ENCODE measurements around the gene DDIT4.
"Not testable (repeated sequence)": the region's sequence is repeated elsewhere in the genome, so short reads cannot be mapped to it uniquely, and the experiment has no call there.

The DDIT4 gene

GRCh38 chr10:72268475-72269200, 5.1 kb upstream of the DDIT4 start:
- not testable (repeated sequence) for DNase-seq

DNA sequence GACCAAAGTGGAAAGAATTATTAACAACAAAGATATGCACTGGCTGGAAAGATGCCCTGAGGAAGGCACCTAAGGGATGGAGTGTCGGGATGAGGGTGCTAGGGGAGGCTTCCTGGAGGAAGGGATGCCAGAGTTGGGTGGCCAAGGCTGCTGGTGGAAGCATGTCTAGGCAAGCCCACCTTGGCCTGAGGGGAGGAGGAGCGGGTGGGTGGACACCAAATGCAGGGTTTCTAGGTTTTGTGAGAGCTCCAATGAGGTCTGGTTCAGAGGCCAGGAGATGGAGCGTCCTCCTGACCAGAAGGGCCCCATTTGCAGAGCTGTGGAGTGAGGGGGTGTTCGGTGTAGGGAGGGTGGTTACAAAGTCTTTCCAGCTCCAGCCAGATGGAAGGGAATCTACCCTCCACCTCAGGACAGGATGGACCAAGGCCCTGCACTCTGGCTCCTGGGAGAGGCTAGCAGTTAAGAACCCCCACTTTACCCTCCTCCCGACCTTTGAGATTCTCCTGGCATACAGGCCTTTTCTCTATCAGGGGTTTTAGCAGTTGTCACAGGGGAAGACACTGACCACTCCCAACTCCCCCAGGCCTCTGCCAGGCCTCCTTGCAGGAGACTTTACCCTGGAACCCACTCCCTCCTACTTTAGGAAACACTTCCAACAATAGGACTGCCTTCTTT, 3.0 kb upstream of the DDIT4 start:
- DNase-seq, result no peak

DNA sequence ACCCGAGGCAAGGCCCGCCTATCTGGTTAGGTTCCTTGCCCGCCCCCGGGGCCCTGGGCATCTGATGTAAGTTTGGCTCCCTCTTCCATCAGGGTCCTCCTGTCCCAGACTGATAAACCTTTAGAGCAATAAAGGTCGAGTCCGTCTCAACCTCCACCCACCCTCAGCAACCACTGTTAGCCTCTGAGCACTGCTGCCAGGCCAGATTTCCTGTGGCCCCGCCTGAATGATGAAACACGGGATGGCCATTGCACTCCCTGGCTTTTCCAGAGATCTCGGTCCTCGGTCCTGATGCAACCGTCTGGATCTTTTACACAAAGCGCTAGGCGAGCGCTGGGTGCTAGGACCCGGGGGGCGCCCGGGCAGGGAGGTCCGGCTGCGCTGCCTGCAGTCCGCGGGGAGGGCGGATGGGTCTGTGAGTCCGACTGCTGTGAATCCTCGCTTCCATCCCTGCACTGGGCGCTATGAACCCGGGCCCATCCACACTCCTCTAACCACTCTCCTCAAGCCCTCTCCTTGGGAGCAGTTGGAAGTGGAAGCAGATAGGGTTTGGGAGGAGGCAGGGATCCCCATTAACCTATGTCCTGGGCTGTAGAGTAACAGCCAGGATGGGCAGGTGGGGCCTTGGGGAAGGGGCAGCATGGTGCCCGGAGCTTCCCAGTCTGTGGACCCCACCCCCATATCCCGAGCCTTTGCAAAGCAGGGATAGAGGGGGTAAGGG, 875 bp upstream of the DDIT4 start:
- peak; percentile 36 for DNase-seq

DNA sequence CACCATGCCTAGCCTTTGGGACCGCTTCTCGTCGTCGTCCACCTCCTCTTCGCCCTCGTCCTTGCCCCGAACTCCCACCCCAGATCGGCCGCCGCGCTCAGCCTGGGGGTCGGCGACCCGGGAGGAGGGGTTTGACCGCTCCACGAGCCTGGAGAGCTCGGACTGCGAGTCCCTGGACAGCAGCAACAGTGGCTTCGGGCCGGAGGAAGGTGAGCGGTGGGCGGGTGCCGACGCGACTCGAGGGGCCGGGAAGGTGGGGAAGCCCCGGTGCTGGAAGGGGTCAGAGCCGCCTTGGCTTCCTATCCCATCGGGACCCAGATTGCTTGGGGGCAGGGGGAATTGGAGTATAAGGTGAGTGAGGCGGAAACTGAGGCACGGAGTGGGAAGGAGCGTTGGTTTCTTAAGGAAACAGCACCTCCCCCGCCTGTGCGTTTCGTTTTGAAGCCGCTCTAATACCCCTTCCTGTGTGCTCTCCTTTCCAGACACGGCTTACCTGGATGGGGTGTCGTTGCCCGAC, 547 bp downstream of the DDIT4 start:
- DNase-seq, result no peak

DNA sequence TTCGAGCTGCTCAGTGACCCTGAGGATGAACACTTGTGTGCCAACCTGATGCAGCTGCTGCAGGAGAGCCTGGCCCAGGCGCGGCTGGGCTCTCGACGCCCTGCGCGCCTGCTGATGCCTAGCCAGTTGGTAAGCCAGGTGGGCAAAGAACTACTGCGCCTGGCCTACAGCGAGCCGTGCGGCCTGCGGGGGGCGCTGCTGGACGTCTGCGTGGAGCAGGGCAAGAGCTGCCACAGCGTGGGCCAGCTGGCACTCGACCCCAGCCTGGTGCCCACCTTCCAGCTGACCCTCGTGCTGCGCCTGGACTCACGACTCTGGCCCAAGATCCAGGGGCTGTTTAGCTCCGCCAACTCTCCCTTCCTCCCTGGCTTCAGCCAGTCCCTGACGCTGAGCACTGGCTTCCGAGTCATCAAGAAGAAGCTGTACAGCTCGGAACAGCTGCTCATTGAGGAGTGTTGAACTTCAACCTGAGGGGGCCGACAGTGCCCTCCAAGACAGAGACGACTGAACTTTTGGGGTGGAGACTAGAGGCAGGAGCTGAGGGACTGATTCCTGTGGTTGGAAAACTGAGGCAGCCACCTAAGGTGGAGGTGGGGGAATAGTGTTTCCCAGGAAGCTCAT, 1.1 kb downstream of the DDIT4 start:
- no peak for DNase-seq

DNA sequence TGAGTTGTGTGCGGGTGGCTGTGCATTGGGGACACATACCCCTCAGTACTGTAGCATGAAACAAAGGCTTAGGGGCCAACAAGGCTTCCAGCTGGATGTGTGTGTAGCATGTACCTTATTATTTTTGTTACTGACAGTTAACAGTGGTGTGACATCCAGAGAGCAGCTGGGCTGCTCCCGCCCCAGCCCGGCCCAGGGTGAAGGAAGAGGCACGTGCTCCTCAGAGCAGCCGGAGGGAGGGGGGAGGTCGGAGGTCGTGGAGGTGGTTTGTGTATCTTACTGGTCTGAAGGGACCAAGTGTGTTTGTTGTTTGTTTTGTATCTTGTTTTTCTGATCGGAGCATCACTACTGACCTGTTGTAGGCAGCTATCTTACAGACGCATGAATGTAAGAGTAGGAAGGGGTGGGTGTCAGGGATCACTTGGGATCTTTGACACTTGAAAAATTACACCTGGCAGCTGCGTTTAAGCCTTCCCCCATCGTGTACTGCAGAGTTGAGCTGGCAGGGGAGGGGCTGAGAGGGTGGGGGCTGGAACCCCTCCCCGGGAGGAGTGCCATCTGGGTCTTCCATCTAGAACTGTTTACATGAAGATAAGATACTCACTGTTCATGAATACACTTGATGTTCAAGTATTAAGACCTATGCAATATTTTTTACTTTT, 1.8 kb downstream of the DDIT4 start:
- no peak for DNase-seq

DNA sequence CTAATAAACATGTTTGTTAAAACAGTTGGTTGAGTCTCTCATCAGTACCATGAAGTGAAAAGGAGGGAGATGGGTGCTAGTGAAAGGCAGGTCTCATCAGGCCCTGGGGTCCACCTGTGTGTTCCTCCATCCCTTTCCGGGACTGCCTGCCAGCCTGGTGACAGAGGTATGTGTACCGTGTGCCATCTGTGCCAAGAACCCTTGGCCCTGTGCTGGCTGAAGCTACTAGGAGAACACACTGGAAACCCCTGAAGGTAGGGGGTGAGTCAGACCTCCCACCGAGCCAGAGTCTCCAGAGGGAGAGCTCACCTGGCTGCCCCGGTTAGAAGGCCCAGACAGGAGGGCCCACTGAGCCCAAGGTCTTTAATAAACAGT, 2.3 kb downstream of the DDIT4 start:
- DNase-seq, result no peak

GRCh38 chr10:72276421-72277339, 3.0 kb downstream of the DDIT4 start:
- no peak for DNase-seq

DNA sequence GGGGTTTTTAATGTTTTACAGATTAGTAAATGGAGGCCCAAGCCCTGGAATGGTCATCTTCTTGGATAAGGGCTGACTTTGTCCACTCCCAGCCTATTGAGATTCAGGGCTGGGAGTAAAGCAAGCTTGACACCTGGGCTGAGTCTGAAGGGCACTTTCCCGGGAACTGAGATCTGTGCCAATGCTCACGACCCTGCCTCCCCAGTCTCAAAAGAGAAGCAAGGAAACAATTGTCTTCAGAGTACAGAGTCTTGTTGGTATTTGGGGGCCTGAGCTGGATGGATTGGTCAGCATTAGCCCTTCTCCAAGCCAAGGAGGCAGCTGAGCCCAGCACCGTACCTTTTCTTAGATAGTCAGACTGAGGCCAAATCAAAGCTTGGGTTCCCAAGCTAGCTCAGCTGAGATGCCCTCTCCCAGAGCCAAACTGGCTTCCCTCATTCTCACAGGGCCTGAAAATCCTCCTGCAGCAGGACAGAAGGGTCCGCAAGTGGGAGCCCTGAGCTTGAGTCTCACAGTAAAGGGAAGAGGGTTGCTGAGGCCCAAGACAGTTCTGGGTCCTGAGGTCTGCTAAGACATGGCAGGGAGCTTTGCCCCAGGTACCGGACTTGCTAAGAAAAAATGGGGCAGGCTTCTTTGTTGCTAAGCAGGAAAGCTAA, 3.7 kb downstream of the DDIT4 start:
- no peak for DNase-seq

- no peak for DNase-seq
These were observed 4.4 kb downstream of the DDIT4 start for GRCh38 chr10:72277996-72278667.

DNA sequence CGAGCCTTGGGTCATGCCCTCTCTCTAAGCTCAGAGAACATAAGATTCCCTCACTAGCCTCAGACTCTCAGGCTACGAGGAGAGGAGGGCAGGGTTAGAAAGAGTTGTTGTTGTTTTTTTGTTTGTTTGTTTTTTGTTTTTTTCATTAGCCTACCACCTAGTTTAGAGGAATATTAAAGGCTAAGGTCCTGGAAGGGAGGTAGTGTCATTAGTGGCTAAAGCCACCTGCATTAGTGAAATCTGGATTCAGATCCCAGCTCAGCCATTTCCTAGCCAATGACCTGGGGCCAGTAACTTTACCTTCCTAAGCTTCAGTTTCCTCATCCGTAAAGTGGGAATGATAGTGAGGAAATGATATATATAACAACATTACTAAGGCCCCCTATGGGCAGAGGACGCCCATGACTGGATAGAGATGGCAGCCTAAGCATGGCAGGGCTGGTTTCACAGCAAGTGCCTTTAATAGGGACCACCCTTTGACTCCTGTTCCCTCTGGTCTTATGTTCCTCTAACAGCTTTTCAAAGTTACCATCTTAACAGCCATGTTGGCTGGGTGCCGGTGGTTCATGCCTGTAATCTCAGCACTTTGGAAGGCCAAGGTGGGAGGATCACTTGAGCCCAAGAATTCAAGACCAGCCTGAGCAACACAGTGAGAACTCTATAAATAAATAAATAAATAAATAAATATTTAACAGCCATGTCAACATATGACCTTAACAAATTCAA, 5.1 kb downstream of the DDIT4 start:
- DNase-seq, result no peak

- not testable (repeated sequence) for DNase-seq
These were observed 5.9 kb downstream of the DDIT4 start for GRCh38 chr10:72279587-72279986.

- no peak for DNase-seq
These were observed 9.4 kb downstream of the DDIT4 start for GRCh38 chr10:72283131-72283530.

- no peak for DNase-seq
These were observed 12.3 kb downstream of the DDIT4 start for GRCh38 chr10:72285972-72286521.

DNA sequence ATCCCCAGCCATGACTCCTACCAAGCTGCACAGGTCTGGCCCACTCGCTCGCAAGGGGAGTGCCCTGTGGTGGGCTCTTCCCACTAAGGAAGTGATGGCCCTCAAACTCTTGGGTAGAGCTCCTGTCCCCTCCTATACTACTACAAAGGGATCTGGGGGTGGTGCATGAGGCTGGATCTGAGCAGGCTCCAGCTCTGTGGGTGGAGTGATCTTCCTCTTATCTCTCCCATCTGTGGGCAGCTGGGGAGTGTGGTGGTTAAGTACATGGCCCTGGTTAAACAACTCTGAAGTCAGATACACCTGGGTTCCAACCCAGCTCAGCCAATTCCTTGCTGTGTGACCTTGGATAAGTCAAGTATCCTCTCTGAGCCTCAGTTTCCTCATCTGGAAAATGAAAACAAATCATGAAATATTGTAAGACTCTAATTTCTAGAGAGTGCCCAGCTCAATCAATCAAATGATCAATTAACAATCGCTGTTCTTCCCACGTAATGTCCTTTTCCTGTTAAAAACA, 17.4 kb downstream of the DDIT4 start:
- DNase-seq, result no peak

- no peak for DNase-seq
These were observed 18.5 kb downstream of the DDIT4 start for GRCh38 chr10:72292223-72292691.

GRCh38 chr10:72295330-72295910, 21.7 kb downstream of the DDIT4 start:
- no peak for DNase-seq

GRCh38 chr10:72296829-72297280, 23.1 kb downstream of the DDIT4 start:
- not testable (repeated sequence) for DNase-seq

All from NCI-H1048 (cell line).